ENCODE measurements around the gene TNFRSF1B. TPM values are rescaled to one million over a fixed set of nuclear protein-coding genes. Genes with fewer than 3 reads are reported as not detected.

Gene TNFRSF1B
- total RNA-seq, 2 experiments from 2014 or later: 201 to 211 TPM

DNA sequence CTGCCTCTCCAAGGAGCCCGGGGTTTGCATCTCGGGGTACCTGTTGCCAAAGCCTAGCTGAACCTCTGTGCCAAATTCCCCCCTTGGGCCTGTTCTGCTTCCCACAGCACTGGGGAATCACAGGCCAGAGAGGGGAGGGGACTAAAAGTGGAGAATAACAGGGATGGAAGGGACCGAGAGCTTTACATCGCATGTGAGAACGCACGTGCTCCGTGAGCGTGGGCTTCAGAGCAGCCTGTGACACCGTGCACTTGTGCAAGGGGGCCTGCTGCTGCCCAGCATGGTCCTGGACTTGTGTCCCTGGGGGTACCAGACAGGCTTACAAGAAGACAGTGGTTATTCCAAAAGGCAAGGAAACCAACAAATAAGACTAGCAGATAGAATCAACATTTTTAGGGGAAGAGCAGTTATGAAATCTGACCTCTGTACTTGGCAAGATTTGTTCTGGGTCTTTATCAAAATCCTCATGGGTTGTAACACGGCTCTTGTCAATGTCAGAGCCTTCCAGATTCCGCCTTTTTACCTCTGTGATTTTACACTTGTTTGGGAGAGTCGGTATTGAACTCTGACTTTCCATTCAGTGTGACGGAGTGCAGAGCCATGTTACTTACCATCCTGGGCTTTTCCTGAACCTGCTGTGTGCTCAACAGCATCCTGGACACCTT lies 36.2 kb upstream of the TNFRSF1B start:
- Mint-ChIP-seq H3K4me3 (no peak overlapping the region), H3K4me1 (ENCODE audit: low read depth) (peaks cover 49% of the 10 kb centered on the region), H3K27ac (no peak overlapping the region), H3K27me3 (no peaks in the 10 kb centered on the region), H3K9me3 (no peaks in the 10 kb centered on the region), H3K36me3 (peaks cover 17% of the 10 kb centered on the region)
- intact Hi-C loops (cut with micrococcal nuclease): no loop called here
- CTCF ChIA-PET: no interaction called here
- no peak for DNase-seq
- POLR2A ChIA-PET: no interaction called here

DNA sequence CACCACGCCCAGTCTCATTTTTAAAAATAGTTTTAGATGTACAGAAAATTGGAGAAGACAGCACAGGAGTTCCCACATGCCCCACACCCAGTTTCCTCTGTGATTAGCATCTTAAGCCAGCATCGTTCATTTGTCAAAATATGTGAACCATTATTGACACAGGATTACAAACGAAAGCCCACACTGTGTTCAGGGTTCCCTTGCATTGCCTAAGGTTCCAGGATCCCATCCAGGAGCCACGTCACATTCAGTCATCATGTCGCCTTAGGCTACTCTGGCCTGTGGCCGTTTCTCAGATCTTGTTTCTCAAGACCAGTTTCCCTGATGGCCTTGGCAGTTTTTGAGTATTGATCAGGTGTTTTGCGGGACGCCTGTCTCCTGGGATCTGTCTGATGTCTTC lies 34.7 kb upstream of the TNFRSF1B start:
- Mint-ChIP-seq H3K9me3 (no peaks in the 10 kb centered on the region), H3K36me3 (peaks cover 19% of the 10 kb centered on the region), H3K27me3 (no peaks in the 10 kb centered on the region), H3K4me3 (no peak overlapping the region), H3K4me1 (ENCODE audit: low read depth) (peaks cover 35% of the 10 kb centered on the region), H3K27ac (peak overlapping the region; percentile 80)
- CTCF ChIA-PET: interaction anchor here (0.6 to 1.1 kb wide), 2 partner anchors 8 to 74 kb away, joined by 3 read pairs; no protein-coding TSS in a partner anchor
- POLR2A ChIA-PET: no interaction called here
- intact Hi-C loops (cut with micrococcal nuclease): loop anchor here (2.0 kb wide), 1 partner anchor 17 kb away; no protein-coding TSS in a partner anchor
- no peak for DNase-seq

- POLR2A ChIA-PET: no interaction called here
These were observed 32.1 kb upstream of the TNFRSF1B start for GRCh38 chr1:12134716-12135115.

GRCh38 chr1:12135612-12136011 lies 31.2 kb upstream of the TNFRSF1B start:
- peaks cover 21% of the 10 kb centered on the region for H3K4me1 Mint-ChIP-seq (ENCODE audit: low read depth)
- H3K4me3 Mint-ChIP-seq: no peak overlapping the region
- CTCF ChIA-PET: interaction anchor here (3.1 kb wide), 1 partner anchor 10 kb away, joined by 10 read pairs; no protein-coding TSS in a partner anchor
- H3K36me3 Mint-ChIP-seq: peaks cover 10% of the 10 kb centered on the region
- no peak for DNase-seq
- H3K27ac Mint-ChIP-seq: peak overlapping the region; percentile 38
- intact Hi-C loops (cut with micrococcal nuclease): no loop called here
- no peaks in the 10 kb centered on the region for H3K27me3 Mint-ChIP-seq
- no peaks in the 10 kb centered on the region for H3K9me3 Mint-ChIP-seq
- POLR2A ChIA-PET: no interaction called here

More at GRCh38 chr1:12134716-12135115, 32.1 kb upstream of the TNFRSF1B start:
- CTCF ChIA-PET: interaction anchor here (3.1 kb wide), 1 partner anchor 9 kb away, joined by 10 read pairs; no protein-coding TSS in a partner anchor
- H3K36me3 Mint-ChIP-seq: peaks cover 10% of the 10 kb centered on the region
- no peak overlapping the region for H3K4me3 Mint-ChIP-seq
- no peaks in the 10 kb centered on the region for H3K9me3 Mint-ChIP-seq
- no peaks in the 10 kb centered on the region for H3K27me3 Mint-ChIP-seq
- H3K4me1 Mint-ChIP-seq (ENCODE audit: low read depth): peaks cover 21% of the 10 kb centered on the region
- no peak overlapping the region for H3K27ac Mint-ChIP-seq
- intact Hi-C loops (cut with micrococcal nuclease): no loop called here
- DNase-seq: no peak

DNA sequence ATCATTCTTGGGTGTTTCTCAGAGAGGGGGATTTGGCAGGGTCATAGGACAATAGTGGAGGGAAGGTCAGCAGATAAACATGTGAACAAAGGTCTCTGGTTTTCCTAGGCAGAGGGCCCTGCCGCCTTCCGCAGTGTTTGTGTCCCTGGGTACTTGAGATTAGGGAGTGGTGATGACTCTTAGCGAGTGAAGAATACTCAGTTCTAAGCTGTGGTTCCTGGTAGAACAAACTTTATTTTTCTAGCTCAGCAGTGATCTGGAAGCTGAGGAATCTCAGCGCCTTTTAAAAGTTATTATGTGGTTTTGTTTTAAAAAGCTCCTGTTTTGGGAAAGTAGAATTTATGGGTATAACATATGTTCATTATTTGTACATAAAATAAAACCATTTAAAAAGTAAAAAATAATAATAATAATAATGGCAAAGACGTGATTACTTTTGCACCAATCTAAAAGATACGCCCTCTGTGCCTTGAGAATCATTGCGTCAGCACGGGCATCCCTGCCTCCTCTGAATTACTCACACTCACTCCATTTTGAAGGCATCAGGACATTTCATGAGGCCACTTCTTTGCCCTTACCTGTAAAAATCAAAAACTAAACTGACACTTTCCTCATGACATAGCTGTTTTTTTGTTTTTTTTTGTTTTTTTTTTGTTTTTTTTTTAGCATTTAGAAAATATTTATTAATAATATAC lies 29.7 kb upstream of the TNFRSF1B start:
- ChIA-PET CTCF (interaction anchor here (0.6 to 4.0 kb wide), 3 partner anchors 10 to 46 kb away, joined by 3 to 22 read pairs (median 3); no protein-coding TSS in a partner anchor), POLR2A (interaction anchor here (0.6 kb wide), 1 partner anchor 351 kb away, joined by 3 read pairs; no protein-coding TSS in a partner anchor)
- Mint-ChIP-seq H3K4me1 (ENCODE audit: low read depth) (peaks cover 18% of the 10 kb centered on the region), H3K27ac (no peak overlapping the region), H3K36me3 (peaks cover 8% of the 10 kb centered on the region), H3K9me3 (no peaks in the 10 kb centered on the region), H3K27me3 (no peaks in the 10 kb centered on the region), H3K4me3 (no peak overlapping the region)
- no peak for DNase-seq
- intact Hi-C loops (cut with micrococcal nuclease): no loop called here

GRCh38 chr1:12138196-12139168 lies 28.3 kb upstream of the TNFRSF1B start:
- ChIA-PET CTCF (interaction anchor here (1.0 to 4.0 kb wide), 2 partner anchors 12 to 14 kb away, joined by 3 to 22 read pairs; no protein-coding TSS in a partner anchor), POLR2A (no interaction called here)
- no peak overlapping the region for H3K27ac Mint-ChIP-seq
- no peaks in the 10 kb centered on the region for H3K9me3 Mint-ChIP-seq
- no peak for DNase-seq
- H3K4me3 Mint-ChIP-seq: no peak overlapping the region
- intact Hi-C loops (cut with micrococcal nuclease): no loop called here
- peaks cover 15% of the 10 kb centered on the region for H3K4me1 Mint-ChIP-seq (ENCODE audit: low read depth)
- no peaks in the 10 kb centered on the region for H3K27me3 Mint-ChIP-seq
- H3K36me3 Mint-ChIP-seq: peaks cover 5% of the 10 kb centered on the region

- H3K9me3 Mint-ChIP-seq: no peaks in the 10 kb centered on the region
- no peak for DNase-seq
- no peak overlapping the region for H3K4me3 Mint-ChIP-seq
- ChIA-PET CTCF (interaction anchor here (0.8 to 4.0 kb wide), 2 partner anchors 13 to 16 kb away, joined by 3 to 22 read pairs; no protein-coding TSS in a partner anchor), POLR2A (interaction anchor here (1.9 kb wide), 1 partner anchor 11 kb away, joined by 6 read pairs; no protein-coding TSS in a partner anchor)
- no peak overlapping the region for H3K27ac Mint-ChIP-seq
- H3K36me3 Mint-ChIP-seq: peaks cover 10% of the 10 kb centered on the region
- H3K4me1 Mint-ChIP-seq (ENCODE audit: low read depth): peaks cover 20% of the 10 kb centered on the region
- intact Hi-C loops (cut with micrococcal nuclease): no loop called here
- H3K27me3 Mint-ChIP-seq: no peaks in the 10 kb centered on the region
These were observed 26.8 kb upstream of the TNFRSF1B start for GRCh38 chr1:12140016-12140415.

- ChIA-PET POLR2A (interaction anchor here (1.9 kb wide), 1 partner anchor 10 kb away, joined by 6 read pairs; no protein-coding TSS in a partner anchor), CTCF (interaction anchor here (0.8 to 4.0 kb wide), 3 partner anchors 14 to 17 kb away, joined by 3 to 22 read pairs (median 6); no protein-coding TSS in a partner anchor)
- H3K27ac Mint-ChIP-seq: no peak overlapping the region
- no peak for DNase-seq
- no peaks in the 10 kb centered on the region for H3K27me3 Mint-ChIP-seq
- intact Hi-C loops (cut with micrococcal nuclease): no loop called here
- H3K4me1 Mint-ChIP-seq (ENCODE audit: low read depth): peaks cover 26% of the 10 kb centered on the region
- no peak overlapping the region for H3K4me3 Mint-ChIP-seq
- no peaks in the 10 kb centered on the region for H3K9me3 Mint-ChIP-seq
- H3K36me3 Mint-ChIP-seq: peaks cover 13% of the 10 kb centered on the region
These were observed 26.2 kb upstream of the TNFRSF1B start for GRCh38 chr1:12140515-12141162.

GRCh38 chr1:12141163-12141850 lies 25.5 kb upstream of the TNFRSF1B start:
- H3K9me3 Mint-ChIP-seq: no peaks in the 10 kb centered on the region
- ChIA-PET CTCF (interaction anchor here (1.3 kb wide), 1 partner anchor 17 kb away, joined by 6 read pairs; no protein-coding TSS in a partner anchor), POLR2A (interaction anchor here (1.9 kb wide), 1 partner anchor 9 kb away, joined by 6 read pairs; no protein-coding TSS in a partner anchor)
- DNase-seq: no peak
- intact Hi-C loops (cut with micrococcal nuclease): no loop called here
- H3K27ac Mint-ChIP-seq: no peak overlapping the region
- H3K27me3 Mint-ChIP-seq: no peaks in the 10 kb centered on the region
- H3K4me3 Mint-ChIP-seq: no peak overlapping the region
- H3K4me1 Mint-ChIP-seq (ENCODE audit: low read depth): peaks cover 30% of the 10 kb centered on the region
- H3K36me3 Mint-ChIP-seq: peaks cover 11% of the 10 kb centered on the region

GRCh38 chr1:12142141-12142823 lies 24.5 kb upstream of the TNFRSF1B start:
- CTCF ChIA-PET: interaction anchor here (0.6 kb wide), 1 partner anchor 483 kb away, joined by 3 read pairs; no protein-coding TSS in a partner anchor
- POLR2A ChIA-PET: interaction anchor here (1.0 to 1.7 kb wide), 2 partner anchors 9 to 35 kb away, joined by 3 to 7 read pairs; no protein-coding TSS in a partner anchor
- H3K4me1 Mint-ChIP-seq (ENCODE audit: low read depth): peaks cover 40% of the 10 kb centered on the region
- H3K9me3 Mint-ChIP-seq: no peaks in the 10 kb centered on the region
- peaks cover 11% of the 10 kb centered on the region for H3K36me3 Mint-ChIP-seq
- no peak overlapping the region for H3K4me3 Mint-ChIP-seq
- intact Hi-C loops (cut with micrococcal nuclease): no loop called here
- DNase-seq: no peak
- H3K27ac Mint-ChIP-seq: no peak overlapping the region
- H3K27me3 Mint-ChIP-seq: no peaks in the 10 kb centered on the region
